ENCODE data around the gene DYRK1A.

Gene DYRK1A

DNA sequence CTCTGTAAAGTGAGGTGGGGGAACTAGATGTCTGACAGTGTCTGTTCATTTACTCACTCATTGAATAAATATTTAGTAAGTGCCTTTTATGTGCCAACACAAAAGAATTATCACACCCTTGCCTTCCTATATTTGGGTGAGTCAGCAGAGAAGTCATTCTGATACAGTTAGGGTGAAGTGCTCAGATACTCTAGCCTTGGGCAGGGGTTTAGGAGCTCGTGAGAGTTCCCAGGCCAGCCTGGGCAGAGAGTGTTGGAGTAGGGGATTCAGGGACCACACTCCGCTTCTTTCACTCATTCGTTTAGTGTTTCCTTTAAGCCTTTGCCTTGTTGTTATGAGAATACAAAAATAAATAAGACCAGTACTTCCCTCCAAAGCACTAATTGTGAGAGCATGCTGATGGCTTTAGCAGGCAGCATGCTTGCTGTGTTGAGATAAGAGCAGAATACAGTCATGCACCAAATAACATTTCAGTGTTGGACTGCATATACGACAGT is 83.9 kb downstream of the DYRK1A start:
- DNase-seq (ENCODE audit: low spot score): no peak
- TF ChIP-seq, protein P1, sequence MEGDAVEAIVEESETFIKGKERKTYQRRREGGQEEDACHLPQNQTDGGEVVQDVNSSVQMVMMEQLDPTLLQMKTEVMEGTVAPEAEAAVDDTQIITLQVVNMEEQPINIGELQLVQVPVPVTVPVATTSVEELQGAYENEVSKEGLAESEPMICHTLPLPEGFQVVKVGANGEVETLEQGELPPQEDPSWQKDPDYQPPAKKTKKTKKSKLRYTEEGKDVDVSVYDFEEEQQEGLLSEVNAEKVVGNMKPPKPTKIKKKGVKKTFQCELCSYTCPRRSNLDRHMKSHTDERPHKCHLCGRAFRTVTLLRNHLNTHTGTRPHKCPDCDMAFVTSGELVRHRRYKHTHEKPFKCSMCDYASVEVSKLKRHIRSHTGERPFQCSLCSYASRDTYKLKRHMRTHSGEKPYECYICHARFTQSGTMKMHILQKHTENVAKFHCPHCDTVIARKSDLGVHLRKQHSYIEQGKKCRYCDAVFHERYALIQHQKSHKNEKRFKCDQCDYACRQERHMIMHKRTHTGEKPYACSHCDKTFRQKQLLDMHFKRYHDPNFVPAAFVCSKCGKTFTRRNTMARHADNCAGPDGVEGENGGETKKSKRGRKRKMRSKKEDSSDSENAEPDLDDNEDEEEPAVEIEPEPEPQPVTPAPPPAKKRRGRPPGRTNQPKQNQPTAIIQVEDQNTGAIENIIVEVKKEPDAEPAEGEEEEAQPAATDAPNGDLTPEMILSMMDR (IDR thresholded peaks at IDR 0.05; ENCODE audit: extremely low read depth, missing control alignments): no peak

DNA sequence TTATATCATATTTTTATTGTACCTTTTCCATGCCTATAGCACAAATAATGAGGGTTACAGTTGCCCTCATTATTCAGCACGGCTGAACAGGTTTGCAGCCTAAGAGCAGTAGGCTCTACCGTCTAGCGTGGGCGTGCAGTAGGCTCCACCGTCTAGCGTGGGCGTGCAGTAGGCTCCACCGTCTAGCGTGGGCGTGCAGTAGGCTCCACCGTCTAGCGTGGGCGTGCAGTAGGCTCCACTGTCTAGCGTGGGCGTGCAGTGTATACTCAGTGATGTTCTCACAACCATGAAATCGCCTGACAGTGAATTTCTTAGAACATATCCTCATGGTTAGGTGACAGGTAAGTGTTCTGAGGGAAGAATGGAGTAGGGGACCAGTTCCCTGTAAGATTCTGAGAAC is 84.9 kb downstream of the DYRK1A start:
- TF ChIP-seq, protein P1 (IDR thresholded peaks at IDR 0.05; ENCODE audit: extremely low read depth, missing control alignments): no peak
- DNase-seq (ENCODE audit: low spot score): no peak

DNA sequence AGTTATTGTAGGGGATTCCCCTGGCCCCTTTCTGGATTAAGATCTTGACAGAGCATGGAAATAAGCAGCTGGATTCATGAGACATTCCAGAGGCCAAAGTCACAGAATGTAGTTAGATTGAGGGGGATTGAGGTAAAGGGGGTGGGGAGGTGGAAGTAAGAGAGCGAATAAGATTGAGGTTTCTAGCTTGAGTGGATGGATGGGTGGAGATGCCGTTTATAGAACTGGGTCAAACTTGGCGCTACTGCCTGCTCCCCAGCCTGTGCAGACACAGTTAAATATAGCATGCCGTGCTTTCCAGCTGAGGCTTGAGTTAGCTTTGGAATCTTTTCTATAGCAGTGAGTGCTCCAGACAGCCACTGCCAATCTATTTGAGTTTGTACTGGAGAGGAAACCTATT is 85.7 kb downstream of the DYRK1A start:
- TF ChIP-seq, protein P1 (IDR thresholded peaks at IDR 0.05; ENCODE audit: extremely low read depth, missing control alignments): no peak

DNA sequence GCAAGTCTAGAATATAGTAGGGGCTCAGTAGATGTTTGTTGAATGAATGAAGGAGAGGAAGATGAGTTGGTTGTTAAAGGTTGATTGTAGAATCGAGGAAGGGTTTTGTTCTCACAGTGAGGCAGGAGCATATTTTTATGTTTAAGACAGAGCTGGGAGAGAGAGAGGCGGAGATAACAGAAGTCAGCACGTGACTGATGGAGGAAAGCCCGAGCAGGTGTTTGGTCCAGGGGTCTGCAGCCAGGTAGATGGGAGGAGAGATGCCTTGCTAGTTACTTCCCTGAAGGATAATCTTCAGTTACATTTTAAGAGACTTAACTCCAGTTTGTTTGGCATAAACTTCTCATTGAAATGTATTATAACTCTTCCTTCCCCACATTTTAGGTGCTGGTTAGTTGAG is 86.8 kb downstream of the DYRK1A start:
- TF ChIP-seq, protein P1 (IDR thresholded peaks at IDR 0.05; ENCODE audit: extremely low read depth, missing control alignments): no peak
- DNase-seq (ENCODE audit: low spot score): no peak

More for the DNA sequence above, 85.7 kb downstream of the DYRK1A start:
- no peak for DNase-seq (ENCODE audit: low spot score)

DNA sequence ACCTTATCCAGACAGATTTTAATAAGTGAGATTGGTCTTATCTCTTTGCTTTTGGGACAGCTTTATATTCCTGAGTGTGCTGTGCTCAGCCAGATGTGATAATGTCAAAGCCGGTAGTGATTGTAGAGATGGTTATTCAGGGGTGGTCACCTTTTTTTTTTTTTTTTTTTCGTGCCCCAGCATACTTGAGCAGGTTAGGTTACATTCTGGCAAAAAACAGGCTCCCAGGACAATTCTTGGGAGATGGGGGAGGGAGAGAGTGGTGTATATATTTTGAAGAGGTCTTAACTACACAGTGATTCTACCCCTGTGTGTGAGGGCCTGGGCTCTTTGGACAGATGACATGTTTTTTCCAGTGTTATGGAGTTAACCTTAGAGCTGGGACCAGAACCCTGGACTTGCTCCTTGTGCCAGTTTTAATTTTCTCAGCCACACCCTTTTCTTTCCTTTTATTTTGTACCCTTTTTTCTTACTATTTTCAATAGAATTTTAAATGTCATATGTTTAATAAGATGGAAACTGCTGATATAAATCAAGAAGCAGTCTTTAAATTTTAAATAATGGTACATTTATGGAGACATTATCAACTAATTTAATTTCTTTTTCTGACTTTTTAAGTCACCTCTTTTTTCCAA is 88.4 kb downstream of the DYRK1A start:
- DNase-seq (ENCODE audit: low spot score): no peak
- TF ChIP-seq, protein P1 (IDR thresholded peaks at IDR 0.05; ENCODE audit: extremely low read depth, missing control alignments): no peak

DNA sequence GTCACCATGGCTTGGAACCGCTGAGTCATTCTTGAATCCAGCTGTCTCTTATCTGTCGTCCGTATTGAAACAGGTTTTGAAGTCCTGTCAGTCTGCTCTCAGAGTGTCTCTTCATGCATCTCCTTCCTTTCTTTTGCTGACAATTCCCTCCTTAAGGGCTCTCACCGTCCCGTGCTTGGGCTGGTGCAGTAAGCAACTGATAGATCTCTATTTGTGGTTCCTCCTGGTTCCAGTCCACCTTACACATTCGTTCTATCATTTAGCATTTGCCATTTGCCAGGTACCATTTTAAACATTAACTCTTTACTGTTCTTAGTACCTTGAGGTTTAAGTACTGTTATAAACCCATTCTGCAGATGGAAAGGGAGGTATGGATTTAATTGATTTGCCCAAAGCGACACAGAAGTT is 88.9 kb downstream of the DYRK1A start:
- no peak for DNase-seq (ENCODE audit: low spot score)
- TF ChIP-seq, protein P1 (IDR thresholded peaks at IDR 0.05; ENCODE audit: extremely low read depth, missing control alignments): no peak

DNA sequence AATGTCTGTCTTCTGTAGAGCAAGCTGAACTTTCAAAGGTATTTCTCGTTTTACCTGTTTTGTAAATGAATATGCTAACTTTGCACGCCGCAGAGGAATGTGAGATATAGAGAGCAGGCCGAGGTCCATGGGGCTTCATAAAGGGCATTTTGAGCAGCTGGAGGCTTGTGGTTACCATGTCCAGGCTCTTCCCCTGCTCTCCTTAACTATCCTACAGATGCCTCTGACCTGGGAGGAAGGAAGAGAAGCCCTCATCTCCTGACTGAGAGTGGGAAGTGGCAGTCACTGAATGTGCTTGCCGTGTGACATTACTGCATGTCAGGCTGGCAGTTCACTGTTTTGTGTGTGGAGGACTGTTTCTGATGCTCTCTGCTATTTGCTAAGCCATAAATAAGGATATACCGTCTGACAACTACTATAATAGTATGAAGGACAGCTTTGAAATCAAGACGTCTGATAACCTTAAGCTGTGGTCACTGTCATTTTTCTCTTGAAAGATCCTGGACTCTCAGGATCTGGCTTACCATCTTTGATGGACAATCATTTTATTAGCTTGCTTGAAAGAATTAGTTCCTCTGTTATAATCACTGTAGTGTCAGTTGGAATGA is 92.2 kb downstream of the DYRK1A start:
- TF ChIP-seq, protein P1 (IDR thresholded peaks at IDR 0.05; ENCODE audit: extremely low read depth, missing control alignments): no peak
- no peak for DNase-seq (ENCODE audit: low spot score)

All from GM20000 (cell line).